Thyroid gland (tissue), 4 donors: ENCODE measurements around the gene BLOC1S4. TPM values are rescaled to one million over a fixed set of nuclear protein-coding genes. Genes with fewer than 3 reads are reported as not detected.

Experiments
- DNase-seq, 2 donors: peaks; one replicate each; pipeline ENCODE4 v3.0.0-alpha.2; 2019
- H3K27ac ChIP-seq, 3 donors: fragments of 200-600 bp; sonication (generic); 1 replicate in 2 of 3; 2 replicates in 1 of 3; pipeline ENCODE4 v1.5.1; 2016 to 2019; ENCODE audit warnings: mild to moderate bottlenecking in 1 of 3, moderate library complexity in 1 of 3
- H3K27me3 ChIP-seq: fragments of 200-600 bp; sonication (generic); one replicate; pipeline ENCODE4 v1.5.1; 2019
- H3K36me3 ChIP-seq, 2 donors: fragments of 200-600 bp; sonication (generic); one replicate each; pipeline ENCODE4 v1.5.1; 2016 to 2019
- H3K4me1 ChIP-seq, 2 donors: fragments of 200-600 bp; sonication (generic); one replicate each; pipeline ENCODE4 v1.5.1; 2017 to 2019
- H3K4me3 ChIP-seq, 3 donors: fragments of 200-600 bp; sonication (generic); replicated peaks in 1 of 3; 1 replicate in 2 of 3; 2 replicates in 1 of 3; pipeline ENCODE4 v1.5.1; 2016; ENCODE audit warnings: mild to moderate bottlenecking in 1 of 3
- H3K9me3 ChIP-seq: fragments of 200-600 bp; sonication (generic); one replicate; pipeline ENCODE4 v1.5.1; 2017
- CTCF ChIP-seq, 6 experiments: fragments of 200-600 bp in 3 of 6; fragments of 450-650 bp in 3 of 6; sonication (generic) in 3 of 6; IDR thresholded peaks; one replicate each; pipeline ENCODE4 v1.5.1; 2016 to 2019; ENCODE audit warnings: antibody characterized with exemption in 6 of 6, mild to moderate bottlenecking in 2 of 6, inconsistent platforms in 1 of 6, moderate library complexity in 1 of 6
- POLR2A ChIP-seq, 2 donors: fragments of 450-650 bp; IDR thresholded peaks; one replicate each; pipeline ENCODE4 v1.6.1; 2017; ENCODE audit warnings: antibody characterized with exemption in 2 of 2, mild to moderate bottlenecking in 2 of 2, moderate library complexity in 1 of 2
- WGBS, 2 donors: methylation state at CpG; one replicate each; pipeline ENCODE4 v1.1.5; 2017; 5-methylcytosine and 5-hydroxymethylcytosine counted together
- intact Hi-C: fragments of 100-400 bp; cut with DNase I; formaldehyde crosslinking; loops from one replicate; pipeline ENCODE4 v1.15.1; 2023
- total RNA-seq, 4 donors: library from RNA; depleted of rRNA; stranded (reverse); fragments of >200 nt; gene quantifications; one replicate each; pipeline ENCODE4 v1.2.3, GENCODE V29; 2016

Gene BLOC1S4
- total RNA-seq, 4 donors from 2014 or later = 11.7 to 31.3 (median 22.1) TPM

GRCh38 chr4:6727081-6727942 is 11.3 kb downstream of the BLOC1S4 start:
- Histone ChIP-seq H3K27me3 (no peaks in the 10 kb centered on the region), H3K4me1 (no peaks in the 10 kb centered on the region), H3K36me3 (no peaks in the 10 kb centered on the region), H3K4me3 (no peak overlapping the region), H3K27ac (no peak overlapping the region), H3K9me3 (no peaks in the 10 kb centered on the region)
- TF ChIP-seq POLR2A (IDR thresholded peaks at IDR 0.05) (no peak), CTCF (IDR thresholded peaks at IDR 0.05) (no peak)
- 61 to 73% methylated on average over 20 to 29 of the region's 31 CpGs for WGBS, 2 donors
- intact Hi-C loops = no loop called here
- no peak for DNase-seq

GRCh38 chr4:6727943-6728250 is 11.9 kb downstream of the BLOC1S4 start:
- Histone ChIP-seq H3K27ac (no peak overlapping the region), H3K9me3 (no peaks in the 10 kb centered on the region), H3K36me3 (no peaks in the 10 kb centered on the region), H3K4me3 (no peak overlapping the region), H3K27me3 (no peaks in the 10 kb centered on the region), H3K4me1 (peaks cover 4 to 6% of the 10 kb centered on the region in 2 donors)
- intact Hi-C loops = no loop called here
- DNase-seq = no peak
- TF ChIP-seq POLR2A (IDR thresholded peaks at IDR 0.05) (no peak), CTCF (IDR thresholded peaks at IDR 0.05) (no peak)
- WGBS, 2 donors = 76 to 85% methylated on average over 3 of the region's 3 CpGs

GRCh38 chr4:6728320-6729029 is 12.5 kb downstream of the BLOC1S4 start:
- no peaks in the 10 kb centered on the region for H3K9me3 ChIP-seq
- peaks cover 4 to 10% of the 10 kb centered on the region in 2 donors for H3K4me1 ChIP-seq
- DNase-seq = no peak
- no peak overlapping the region for H3K4me3 ChIP-seq
- H3K27me3 ChIP-seq = no peaks in the 10 kb centered on the region
- 87 to 88% methylated on average over 15 of the region's 15 CpGs for WGBS, 2 donors
- intact Hi-C loops = no loop called here
- no peak overlapping the region for H3K27ac ChIP-seq
- H3K36me3 ChIP-seq = no peaks in the 10 kb centered on the region
- TF ChIP-seq CTCF (IDR thresholded peaks at IDR 0.05) (no peak), POLR2A (IDR thresholded peaks at IDR 0.05) (no peak)

GRCh38 chr4:6730603-6731317 is 14.8 kb downstream of the BLOC1S4 start:
- intact Hi-C loops = no loop called here
- Histone ChIP-seq H3K4me1 (peaks cover 4 to 10% of the 10 kb centered on the region in 2 donors), H3K36me3 (no peaks in the 10 kb centered on the region), H3K27me3 (no peaks in the 10 kb centered on the region), H3K4me3 (no peak overlapping the region), H3K27ac (no peak overlapping the region), H3K9me3 (no peaks in the 10 kb centered on the region)
- DNase-seq = no peak
- TF ChIP-seq POLR2A (IDR thresholded peaks at IDR 0.05) (no peak), CTCF (IDR thresholded peaks at IDR 0.05) (no peak)
- WGBS, 2 donors = 70 to 81% methylated on average over 13 to 20 of the region's 20 CpGs
